ENCODE results near the gene BCAS3. TPM values are rescaled to one million over a fixed set of nuclear protein-coding genes. Genes with fewer than 3 reads are reported as not detected.

BCAS3 gene
- polyA plus RNA-seq, 1 experiment = 17.5 TPM

DNA sequence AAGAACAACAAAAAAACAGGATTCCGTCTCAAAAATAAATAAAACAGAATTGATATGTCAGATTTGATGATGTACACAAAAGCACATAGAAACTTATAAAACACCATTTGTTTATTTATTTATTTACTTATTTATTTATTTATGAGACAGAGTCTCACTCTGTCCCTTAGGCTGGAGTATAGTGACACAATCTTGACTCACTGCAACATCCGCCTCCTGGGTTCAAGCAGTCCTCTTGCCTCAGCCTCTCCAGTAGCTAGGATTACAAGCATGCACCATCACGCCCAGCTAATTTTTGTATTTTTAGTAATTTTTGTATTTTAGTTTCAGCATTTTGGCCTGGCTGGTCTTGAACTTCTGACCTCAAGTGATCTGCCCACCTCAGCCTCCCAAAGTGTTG is 21.4 kb downstream of the BCAS3 start:
- no peak overlapping the region for H3K27ac ChIP-seq (ENCODE audit: low read depth, low read length)
- DNase-seq (ENCODE audit: low read depth, low spot score) = no peak
- H3K27me3 ChIP-seq (ENCODE audit: control insufficient read depth, insufficient read depth, low read length) = no peaks in the 10 kb centered on the region
- ChIA-PET CTCF (no interaction called here), POLR2A (no interaction called here)
- TF ChIP-seq, protein P1, sequence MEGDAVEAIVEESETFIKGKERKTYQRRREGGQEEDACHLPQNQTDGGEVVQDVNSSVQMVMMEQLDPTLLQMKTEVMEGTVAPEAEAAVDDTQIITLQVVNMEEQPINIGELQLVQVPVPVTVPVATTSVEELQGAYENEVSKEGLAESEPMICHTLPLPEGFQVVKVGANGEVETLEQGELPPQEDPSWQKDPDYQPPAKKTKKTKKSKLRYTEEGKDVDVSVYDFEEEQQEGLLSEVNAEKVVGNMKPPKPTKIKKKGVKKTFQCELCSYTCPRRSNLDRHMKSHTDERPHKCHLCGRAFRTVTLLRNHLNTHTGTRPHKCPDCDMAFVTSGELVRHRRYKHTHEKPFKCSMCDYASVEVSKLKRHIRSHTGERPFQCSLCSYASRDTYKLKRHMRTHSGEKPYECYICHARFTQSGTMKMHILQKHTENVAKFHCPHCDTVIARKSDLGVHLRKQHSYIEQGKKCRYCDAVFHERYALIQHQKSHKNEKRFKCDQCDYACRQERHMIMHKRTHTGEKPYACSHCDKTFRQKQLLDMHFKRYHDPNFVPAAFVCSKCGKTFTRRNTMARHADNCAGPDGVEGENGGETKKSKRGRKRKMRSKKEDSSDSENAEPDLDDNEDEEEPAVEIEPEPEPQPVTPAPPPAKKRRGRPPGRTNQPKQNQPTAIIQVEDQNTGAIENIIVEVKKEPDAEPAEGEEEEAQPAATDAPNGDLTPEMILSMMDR (IDR thresholded peaks at IDR 0.05; ENCODE audit: low read depth, low read length) = no peak
- H3K9me3 ChIP-seq (ENCODE audit: control insufficient read depth, insufficient read depth, low read length) = no peaks in the 10 kb centered on the region
- no peak overlapping the region for H3K4me3 ChIP-seq (ENCODE audit: low read depth, low read length)

DNA sequence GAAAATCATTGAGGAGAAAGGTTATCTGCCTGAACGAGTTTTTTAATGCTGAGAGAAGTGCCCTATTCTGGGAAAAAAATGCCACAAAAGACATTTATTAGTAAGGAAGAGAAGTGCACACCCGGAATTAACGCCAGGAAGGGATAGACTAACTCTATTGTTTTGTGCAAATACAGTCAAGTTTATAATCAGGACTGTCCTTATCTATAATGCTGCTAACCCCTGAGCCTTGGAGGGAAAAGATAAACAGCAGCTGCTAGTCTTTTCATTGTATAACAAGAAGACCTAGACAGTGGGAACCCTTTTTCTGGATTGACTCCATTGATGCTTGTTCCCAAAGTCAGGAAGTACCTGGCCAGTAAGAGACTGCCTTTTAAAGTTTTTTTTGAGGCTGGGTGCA is 26.5 kb downstream of the BCAS3 start:
- Histone ChIP-seq H3K9me3 (ENCODE audit: control insufficient read depth, insufficient read depth, low read length) (no peaks in the 10 kb centered on the region), H3K27me3 (ENCODE audit: control insufficient read depth, insufficient read depth, low read length) (no peaks in the 10 kb centered on the region), H3K4me3 (ENCODE audit: low read depth, low read length) (no peak overlapping the region), H3K27ac (ENCODE audit: low read depth, low read length) (no peak overlapping the region)
- ChIA-PET POLR2A (no interaction called here), CTCF (no interaction called here)
- DNase-seq (ENCODE audit: low read depth, low spot score) = no peak
- TF ChIP-seq, protein P1 (IDR thresholded peaks at IDR 0.05; ENCODE audit: low read depth, low read length) = no peak

DNA sequence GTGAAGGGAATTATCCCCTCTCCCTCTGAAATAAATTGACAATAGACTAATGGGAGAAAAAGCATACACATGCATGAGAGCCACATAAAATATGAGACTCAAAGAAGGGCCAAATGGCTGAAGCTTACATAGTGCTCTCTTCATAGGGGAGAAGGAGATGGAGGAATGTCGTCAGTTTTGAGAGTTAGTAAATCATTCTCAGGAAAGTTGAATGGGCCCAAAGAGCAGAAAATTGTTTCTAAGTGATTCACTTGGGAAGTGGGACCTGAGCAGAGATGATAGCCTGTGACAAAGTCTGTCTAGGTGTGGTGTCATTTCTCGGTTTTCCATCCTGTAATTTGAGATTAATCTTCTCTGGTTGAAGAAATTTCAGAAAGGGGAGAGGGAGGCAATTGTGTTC is 35.0 kb downstream of the BCAS3 start:
- ChIA-PET POLR2A (no interaction called here), CTCF (interaction anchor here (2.0 kb wide), 1 partner anchor 8 kb away, joined by 18 read pairs; no protein-coding TSS in a partner anchor)
- Histone ChIP-seq H3K27me3 (ENCODE audit: control insufficient read depth, insufficient read depth, low read length) (no peaks in the 10 kb centered on the region), H3K9me3 (ENCODE audit: control insufficient read depth, insufficient read depth, low read length) (no peaks in the 10 kb centered on the region), H3K4me3 (ENCODE audit: low read depth, low read length) (no peak overlapping the region), H3K27ac (ENCODE audit: low read depth, low read length) (no peak overlapping the region)
- TF ChIP-seq, protein P1 (IDR thresholded peaks at IDR 0.05; ENCODE audit: low read depth, low read length) = no peak
- DNase-seq (ENCODE audit: low read depth, low spot score) = no peak

DNA sequence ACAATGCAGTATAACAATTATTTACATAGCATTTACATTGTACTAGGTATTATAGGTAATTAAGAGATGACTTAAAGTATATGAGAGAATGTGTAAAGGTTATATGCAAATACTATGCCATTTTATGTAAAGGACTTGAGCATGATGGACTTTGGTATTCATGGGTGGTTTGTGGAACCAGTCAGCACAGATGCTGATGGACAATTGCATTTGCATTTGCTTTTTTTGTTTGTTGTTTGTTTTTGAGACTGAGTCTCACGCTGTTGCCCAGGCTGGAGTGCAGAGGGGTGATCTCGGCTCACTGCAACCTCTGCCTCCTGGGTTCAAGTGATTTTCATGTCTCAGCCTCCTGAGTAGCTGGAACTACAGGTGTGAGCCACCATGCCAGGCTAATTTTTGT is 36.0 kb downstream of the BCAS3 start:
- TF ChIP-seq, protein P1 (IDR thresholded peaks at IDR 0.05; ENCODE audit: low read depth, low read length) = no peak
- Histone ChIP-seq H3K27ac (ENCODE audit: low read depth, low read length) (no peak overlapping the region), H3K4me3 (ENCODE audit: low read depth, low read length) (no peak overlapping the region), H3K9me3 (ENCODE audit: control insufficient read depth, insufficient read depth, low read length) (no peaks in the 10 kb centered on the region), H3K27me3 (ENCODE audit: control insufficient read depth, insufficient read depth, low read length) (no peaks in the 10 kb centered on the region)
- POLR2A ChIA-PET = no interaction called here
- CTCF ChIA-PET = no interaction called here
- no peak for DNase-seq (ENCODE audit: low read depth, low spot score)

DNA sequence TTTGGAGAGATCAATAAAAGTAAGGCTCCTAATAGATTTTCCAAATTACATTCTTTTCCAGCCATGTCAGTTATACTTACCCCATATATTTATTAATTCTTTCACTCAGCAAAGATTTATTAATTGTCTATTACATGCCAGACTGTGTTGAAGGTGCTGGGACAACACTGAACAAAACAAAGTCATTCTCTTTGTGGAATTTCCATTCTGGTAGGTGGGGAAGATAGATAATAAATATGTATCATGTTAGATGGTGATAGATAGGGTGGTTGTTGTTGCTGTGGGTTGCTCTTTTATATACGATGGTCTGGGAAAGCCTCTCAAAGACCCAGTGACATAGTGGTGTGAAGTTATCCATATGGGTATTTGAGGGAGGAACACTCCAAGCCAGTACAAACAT is 39.1 kb downstream of the BCAS3 start:
- Histone ChIP-seq H3K27me3 (ENCODE audit: control insufficient read depth, insufficient read depth, low read length) (no peaks in the 10 kb centered on the region), H3K27ac (ENCODE audit: low read depth, low read length) (no peak overlapping the region), H3K9me3 (ENCODE audit: control insufficient read depth, insufficient read depth, low read length) (no peaks in the 10 kb centered on the region), H3K4me3 (ENCODE audit: low read depth, low read length) (no peak overlapping the region)
- TF ChIP-seq, protein P1 (IDR thresholded peaks at IDR 0.05; ENCODE audit: low read depth, low read length) = no peak
- no peak for DNase-seq (ENCODE audit: low read depth, low spot score)
- CTCF ChIA-PET = no interaction called here
- POLR2A ChIA-PET = no interaction called here
